K562 (cell line): ENCODE data around the gene PHF21B. TPM values are rescaled to one million over a fixed set of nuclear protein-coding genes. Genes with fewer than 3 reads are reported as not detected.
A peak's percentile ranks its signal among the peaks of the same experiment; 100 is the strongest.

Experiments used
- ATAC-seq: fragments of 200-7000 bp; cut with Tn5 transposase; 3 replicates; pipeline ENCODE4 v1.9.1; 2020; ENCODE audit warnings: moderate library complexity
- BruUV-seq: library from RNA; stranded (reverse); fragments of 400-500 nt; replicated peaks from 2 replicates; lab custom pipeline; 2021; lab: Mats Ljungman, UMichigan
- CTCF ChIA-PET: fragments of 300-600 bp; formaldehyde crosslinking; extraction: SDS; loops from one replicate; lab custom pipeline; 2021; ENCODE audit warnings: low intra/inter-chr PET ratio; lab: Yijun Ruan, JAX
- POLR2A ChIA-PET: fragments of 300-600, 350-650 bp; sonication (Branson Sonifier 250); formaldehyde crosslinking; extraction: SDS; loops from one replicate; lab custom pipeline; 2021; ENCODE audit warnings: antibody characterized with exemption, inconsistent platforms; lab: Yijun Ruan, JAX
- DNase-seq, 4 experiments: peaks; one replicate each; pipeline versions ENCODE4 v3.0.0 to v3.0.0-alpha.2; 2011 to 2018; ENCODE audit warnings: low spot score in 3 of 4, mixed read lengths in 3 of 4; ENCODE audit errors: extremely low read depth in 1 of 4
- FAIRE-seq: peaks from 2 replicates; lab custom pipeline; 2011; peaks lifted over from hg19 to GRCh38; lab: Jason Lieb, UNC
- H2AFZ ChIP-seq: 2 replicates; pipeline ENCODE4 v1.6.0; 2011; ENCODE audit warnings: low read depth, low read length, control low read depth, inconsistent platforms
- H3K27ac ChIP-seq: fragments of 200-600 bp; 3 replicates; pipeline ENCODE4 v1.8.0; 2011; ENCODE audit warnings: low read depth, mild to moderate bottlenecking, control low read depth, inconsistent platforms, low read length, moderate library complexity, mixed read lengths; ENCODE audit errors: extremely low read depth
- H3K27me3 ChIP-seq, 2 experiments: fragments of 300-600 bp in 1 of 2; 2 replicates in 1 of 2; 3 replicates in 1 of 2; pipeline versions ENCODE4 v1.6.0 to v1.8.0; 2011; ENCODE audit warnings: inconsistent platforms in 2 of 2, low read length in 2 of 2, mild to moderate bottlenecking in 1 of 2, mixed read lengths in 1 of 2, moderate library complexity in 1 of 2; ENCODE audit not compliant: control insufficient read depth in 2 of 2, insufficient read depth in 2 of 2
- H3K36me3 ChIP-seq: fragments of 300-600 bp; 3 replicates; pipeline ENCODE4 v1.8.0; 2011; ENCODE audit warnings: mild to moderate bottlenecking, low read length, inconsistent platforms; ENCODE audit not compliant: control insufficient read depth, insufficient read depth
- H3K4me1 ChIP-seq, 2 experiments: fragments of 200-600 bp in 1 of 2; replicated peaks in 1 of 2; 2 replicates in 1 of 2; 3 replicates in 1 of 2; pipeline versions ENCODE4 v1.5.1 to v1.8.0; 2011; ENCODE audit warnings: inconsistent platforms in 2 of 2, low read length in 2 of 2, mild to moderate bottlenecking in 1 of 2, mixed read lengths in 1 of 2, moderate library complexity in 1 of 2; ENCODE audit not compliant: control insufficient read depth in 2 of 2, insufficient read depth in 2 of 2
- H3K4me2 ChIP-seq: 2 replicates; pipeline ENCODE4 v1.6.1; 2011; ENCODE audit warnings: low read length, control low read depth, inconsistent platforms, mixed read lengths; ENCODE audit not compliant: insufficient read depth
- H3K4me3 ChIP-seq: fragments of 200-600 bp; sonication (generic), shearing (Covaris generic); 2 replicates; pipeline ENCODE4 v1.5.1; 2016; ENCODE audit warnings: control low read depth, inconsistent platforms
- H3K79me2 ChIP-seq: fragments of 200-600 bp; 3 replicates; pipeline ENCODE4 v1.8.0; 2011; ENCODE audit warnings: low read length, inconsistent platforms; ENCODE audit not compliant: control insufficient read depth, insufficient read depth
- H3K9ac ChIP-seq, 2 experiments: 2 replicates each; pipeline versions ENCODE4 v1.6.0 to v1.6.1; 2011; ENCODE audit warnings: low read depth in 2 of 2, low read length in 2 of 2, control low read depth in 1 of 2, inconsistent platforms in 1 of 2, mild to moderate bottlenecking in 1 of 2, mixed read lengths in 1 of 2; ENCODE audit not compliant: insufficient read depth in 1 of 2
- H3K9me1 ChIP-seq: one replicate; pipeline ENCODE4 v1.6.0; 2011; ENCODE audit warnings: inconsistent platforms, mild to moderate bottlenecking, low read length, moderate library complexity; ENCODE audit not compliant: control insufficient read depth, insufficient read depth
- H3K9me3 ChIP-seq: replicated peaks from 2 replicates; pipeline ENCODE4 v1.5.1; 2011; ENCODE audit warnings: low read depth, low read length, inconsistent platforms; ENCODE audit not compliant: control insufficient read depth, insufficient read depth
- H4K20me1 ChIP-seq: replicated peaks from 2 replicates; pipeline ENCODE4 v1.6.1; 2011; ENCODE audit warnings: low read length, inconsistent platforms, mixed read lengths; ENCODE audit not compliant: control insufficient read depth, insufficient read depth
- EGR1 ChIP-seq: fragments of 450-650 bp; conservative IDR thresholded peaks from 2 replicates; pipeline ENCODE4 v1.6.1; 2017; ENCODE audit warnings: mild to moderate bottlenecking
- ESRRB ChIP-seq: fragments of 250-450 bp; sonication (Bioruptor Pico); IDR thresholded peaks from 2 replicates; pipeline ENCODE4 v1.5.0; 2020; ENCODE audit warnings: mild to moderate bottlenecking, moderate library complexity, borderline replicate concordance
- HDAC6 ChIP-seq: IDR thresholded peaks from 2 replicates; pipeline ENCODE4 v1.6.1; 2012; ENCODE audit warnings: low read depth, mild to moderate bottlenecking, control low read depth, inconsistent platforms, low read length, moderate library complexity
- NFXL1 ChIP-seq: fragments of 450-650 bp; formaldehyde crosslinking; IDR thresholded peaks from 2 replicates; pipeline ENCODE4 v1.4.0; 2021; ENCODE audit warnings: mild to moderate bottlenecking
- RBM25 ChIP-seq: fragments of 200-400 bp; formaldehyde crosslinking; IDR thresholded peaks from 2 replicates; pipeline ENCODE4 v1.6.1; 2018; ENCODE audit warnings: low read length, low read depth, moderate library complexity; ENCODE audit not compliant: severe bottlenecking
- SOX6 ChIP-seq: fragments of 450-650 bp; IDR thresholded peaks from 2 replicates; pipeline ENCODE4 v1.6.1; 2014; ENCODE audit warnings: mild to moderate bottlenecking
- WGBS: fragments of 100-300 bp; shearing (Covaris generic); methylation state at CpG from one replicate; pipeline ENCODE4 v1.1.6; 2016; ENCODE audit warnings: low coverage, mixed read lengths; ENCODE audit not compliant: insufficient coverage; ENCODE audit errors: missing lambda C conversion rate; 5-methylcytosine and 5-hydroxymethylcytosine counted together
- in situ Hi-C: fragments of 300-500 bp; cut with MboI; formaldehyde crosslinking; loops from 4 replicates; pipeline ENCODE4 v1.15.0; 2018; ENCODE audit warnings: inconsistent platforms, mixed read lengths
- intact Hi-C: fragments of 100-400 bp; cut with micrococcal nuclease; formaldehyde crosslinking; loops from 2 replicates; pipeline ENCODE4 v1.14.2; 2022
- polyA plus RNA-seq, 8 experiments: library from polyadenylated mRNA; depleted of rRNA in 4 of 8; stranded (reverse) in 5 of 8; unstranded in 3 of 8; fragments of >200 nt; fragmentation: Nextera tagmentation in 2 of 8; fragmentation: Illumina TruSeq in 1 of 8; extraction: Ambion mirVana in 2 of 8; extraction: Trizol in 1 of 8; gene quantifications; 2 replicates each; pipeline versions ENCODE4 v1.2.1 to v1.2.3, GENCODE V29; 2011 to 2014; ENCODE audit warnings: inconsistent platforms in 1 of 8, missing spikeins in 1 of 8
- total RNA-seq, 7 experiments: library from RNA; depleted of rRNA in 6 of 7; stranded (reverse); fragments of >200 nt in 6 of 7; fragmentation: Illumina TruSeq in 2 of 7; extraction: Trizol in 2 of 7; gene quantifications; 2 replicates each; pipeline versions ENCODE4 v1.2.1 to v1.2.3, GENCODE V29; 2011 to 2021; ENCODE audit warnings: low replicate concordance in 1 of 7

The PHF21B gene
- total and polyA plus RNA-seq, 9 of the 15 experiments (the other 6 are each of a cell fraction or from before 2014, with no cell fraction given), result 0.04 TPM; not detected in 8

- TF ChIP-seq HDAC6, result no peak
- no peak for TF ChIP-seq SOX6
- no peak for TF ChIP-seq EGR1
- no peak for TF ChIP-seq ESRRB (CRISPR knock-in tag)
- TF ChIP-seq, all 486 proteins: peak for 0
Observed at GRCh38 chr22:44970291-44970690, 39.5 kb downstream of the PHF21B start (continued).

- Histone ChIP-seq H3K9ac (no peak overlapping the region), H3K9me1 (no peaks in the 10 kb centered on the region), H3K4me2 (no peak overlapping the region), H2AFZ (no peak overlapping the region), H3K9me3 (no peaks in the 10 kb centered on the region), H4K20me1 (no peaks in the 10 kb centered on the region; the same call in 1 of the 2 replicates), H3K79me2 (no peaks in the 10 kb centered on the region), H3K36me3 (no peaks in the 10 kb centered on the region), H3K4me1 (no peaks in the 10 kb centered on the region), H3K27ac (no peak overlapping the region), H3K27me3 (peaks cover 0 to 11% of the 10 kb centered on the region in 2 experiments; a peak in 1 of 5 replicates), H3K4me3 (no peak overlapping the region)
- in situ Hi-C loops (no loop called here), intact Hi-C loops (no loop called here)
- DNase-seq, result no peak
- POLR2A ChIA-PET, result interaction anchor here (0.6 kb wide), 1 partner anchor 118 kb away, joined by 3 read pairs; no protein-coding TSS in a partner anchor
- TF ChIP-seq NFXL1 (CRISPR knock-in tag), result no peak
- peak; percentile 26 for TF ChIP-seq RBM25
- ATAC-seq, result no peak
- WGBS, result 4% methylated on average over 9 of the region's 9 CpGs
- no TSS peak for BruUV-seq
- CTCF ChIA-PET, result no interaction called here
- no peak for FAIRE-seq
Observed at GRCh38 chr22:44969817-44970216, 40.0 kb downstream of the PHF21B start.
